Caco-2 (cell line): ENCODE results near the gene FGF3. TPM values are rescaled to one million over a fixed set of nuclear protein-coding genes. Genes with fewer than 3 reads are reported as not detected.

ENCODE experiments used
- BruUV-seq: library from RNA; stranded (reverse); fragments of 400-500 nt; replicated peaks from 2 replicates; lab custom pipeline; 2021; lab: Mats Ljungman, UMichigan
- CTCF ChIA-PET: fragments of 300-600 bp; sonication (Branson Sonifier 250); formaldehyde crosslinking; loops from one replicate; lab custom pipeline; 2022; ENCODE audit warnings: antibody characterized with exemption; lab: Charles Lee
- POLR2A ChIA-PET: fragments of 300-600 bp; sonication (Branson Sonifier 250); formaldehyde crosslinking; loops from one replicate; lab custom pipeline; 2022; ENCODE audit warnings: antibody characterized with exemption; lab: Charles Lee
- DNase-seq, 2 experiments: peaks; one replicate each; pipeline versions ENCODE4 v3.0.0 to v3.0.0-alpha.2; 2020 to 2022
- H3K27me3 ChIP-seq: replicated peaks from 2 replicates; pipeline ENCODE4 v1.6.0; 2011; ENCODE audit warnings: low read length; ENCODE audit not compliant: control insufficient read depth, insufficient read depth
- H3K36me3 ChIP-seq: 2 replicates; pipeline ENCODE4 v1.5.1; 2011; ENCODE audit warnings: low read length; ENCODE audit not compliant: control insufficient read depth, insufficient read depth
- H3K4me1 ChIP-seq: fragments of 250-450 bp; sonication (Bioruptor Pico); 2 replicates; pipeline ENCODE4 v1.5.1; 2020; ENCODE audit warnings: mild to moderate bottlenecking
- H3K4me3 ChIP-seq: 2 replicates; pipeline ENCODE4 v1.5.1; 2011; ENCODE audit warnings: low read depth, mild to moderate bottlenecking, control low read depth, low read length
- H3K9me3 ChIP-seq: fragments of 250-450 bp; sonication (Bioruptor Pico); 2 replicates; pipeline ENCODE4 v1.5.1; 2020; ENCODE audit warnings: mild to moderate bottlenecking, moderate library complexity
- H3K27ac Mint-ChIP-seq: one replicate; pipeline ENCODE4 v1.8.0; 2022; ENCODE audit warnings: mixed read lengths; ENCODE audit not compliant: unreplicated experiment
- H3K27me3 Mint-ChIP-seq: one replicate; pipeline ENCODE4 v1.8.0; 2022; ENCODE audit warnings: mixed read lengths; ENCODE audit not compliant: insufficient read depth, unreplicated experiment
- H3K36me3 Mint-ChIP-seq: one replicate; pipeline ENCODE4 v1.8.0; 2022; ENCODE audit warnings: mild to moderate bottlenecking, mixed read lengths; ENCODE audit not compliant: insufficient read depth, unreplicated experiment
- H3K4me1 Mint-ChIP-seq: one replicate; pipeline ENCODE4 v1.8.0; 2022; ENCODE audit warnings: low read depth, mixed read lengths; ENCODE audit not compliant: unreplicated experiment
- H3K4me3 Mint-ChIP-seq: one replicate; pipeline ENCODE4 v1.8.0; 2022; ENCODE audit warnings: mild to moderate bottlenecking, moderate library complexity, mixed read lengths; ENCODE audit not compliant: unreplicated experiment
- H3K9me3 Mint-ChIP-seq: one replicate; pipeline ENCODE4 v1.8.0; 2022; ENCODE audit warnings: mixed read lengths; ENCODE audit not compliant: unreplicated experiment
- intact Hi-C: fragments of 100-400 bp; cut with micrococcal nuclease; formaldehyde crosslinking; loops from one replicate; pipeline ENCODE4 v1.10.0; 2022; ENCODE audit not compliant: unreplicated experiment
- total RNA-seq: library from RNA; stranded (reverse); gene quantifications from 2 replicates; pipeline ENCODE4 v1.2.3, GENCODE V29; 2022
- TF ChIP-seq, protein P1 (sequence below), 2 experiments: fragments of 200-600 bp in 1 of 2; IDR thresholded peaks; 1 replicate in 1 of 2; 2 replicates in 1 of 2; pipeline versions ENCODE4 v1.5.1 to v1.8.0; 2011 to 2022; ENCODE audit warnings: antibody characterized with exemption in 1 of 2, control low read depth in 1 of 2, inconsistent platforms in 1 of 2, low read depth in 1 of 2, low read length in 1 of 2, mild to moderate bottlenecking in 1 of 2, moderate library complexity in 1 of 2; ENCODE audit not compliant: insufficient read depth in 1 of 2, severe bottlenecking in 1 of 2, unreplicated experiment in 1 of 2

The FGF3 gene
- total RNA-seq, 1 experiment from 2014 or later: not detected

DNA sequence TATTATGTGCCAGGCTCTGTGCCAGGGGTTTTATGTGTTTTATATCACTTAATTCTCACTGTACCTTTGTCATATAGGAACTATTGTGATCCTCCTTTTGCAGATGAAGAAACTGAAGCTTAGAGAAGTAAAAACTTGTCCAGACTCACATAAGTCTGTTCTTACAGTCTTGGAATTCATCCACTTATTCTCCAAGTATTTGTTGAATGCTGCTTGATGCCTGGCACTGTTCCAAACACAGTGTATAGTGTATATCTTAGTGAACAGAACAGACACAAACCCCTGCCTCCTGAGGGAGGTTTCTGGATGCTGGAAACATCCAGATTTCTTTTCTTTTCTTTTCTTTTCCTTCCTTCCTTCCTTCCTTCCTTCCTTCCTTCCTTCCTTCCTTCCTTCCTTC, 29.0 kb upstream of the FGF3 start:
- ChIA-PET CTCF (no interaction called here), POLR2A (no interaction called here)
- peaks cover 2% of the 10 kb centered on the region for H3K27me3 ChIP-seq
- H3K4me1 ChIP-seq: no peaks in the 10 kb centered on the region
- intact Hi-C loops: no loop called here
- Mint-ChIP-seq H3K4me3 (no peak overlapping the region), H3K27me3 (peaks cover 16% of the 10 kb centered on the region), H3K4me1 (no peaks in the 10 kb centered on the region), H3K27ac (no peak overlapping the region), H3K36me3 (no peaks in the 10 kb centered on the region), H3K9me3 (peaks cover 9% of the 10 kb centered on the region)
- DNase-seq: no peak
- no peaks in the 10 kb centered on the region for H3K36me3 ChIP-seq
- TF ChIP-seq, protein P1, sequence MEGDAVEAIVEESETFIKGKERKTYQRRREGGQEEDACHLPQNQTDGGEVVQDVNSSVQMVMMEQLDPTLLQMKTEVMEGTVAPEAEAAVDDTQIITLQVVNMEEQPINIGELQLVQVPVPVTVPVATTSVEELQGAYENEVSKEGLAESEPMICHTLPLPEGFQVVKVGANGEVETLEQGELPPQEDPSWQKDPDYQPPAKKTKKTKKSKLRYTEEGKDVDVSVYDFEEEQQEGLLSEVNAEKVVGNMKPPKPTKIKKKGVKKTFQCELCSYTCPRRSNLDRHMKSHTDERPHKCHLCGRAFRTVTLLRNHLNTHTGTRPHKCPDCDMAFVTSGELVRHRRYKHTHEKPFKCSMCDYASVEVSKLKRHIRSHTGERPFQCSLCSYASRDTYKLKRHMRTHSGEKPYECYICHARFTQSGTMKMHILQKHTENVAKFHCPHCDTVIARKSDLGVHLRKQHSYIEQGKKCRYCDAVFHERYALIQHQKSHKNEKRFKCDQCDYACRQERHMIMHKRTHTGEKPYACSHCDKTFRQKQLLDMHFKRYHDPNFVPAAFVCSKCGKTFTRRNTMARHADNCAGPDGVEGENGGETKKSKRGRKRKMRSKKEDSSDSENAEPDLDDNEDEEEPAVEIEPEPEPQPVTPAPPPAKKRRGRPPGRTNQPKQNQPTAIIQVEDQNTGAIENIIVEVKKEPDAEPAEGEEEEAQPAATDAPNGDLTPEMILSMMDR (IDR thresholded peaks at IDR 0.05; ENCODE audit: insufficient read depth in 1 of 2, low read depth in 1 of 2, low read length in 1 of 2, severe bottlenecking in 1 of 2, unreplicated experiment in 1 of 2): no peak
- BruUV-seq: no TSS peak
- no peak overlapping the region for H3K4me3 ChIP-seq
- peaks cover 13% of the 10 kb centered on the region; the same call in 1 of the 2 replicates for H3K9me3 ChIP-seq

DNA sequence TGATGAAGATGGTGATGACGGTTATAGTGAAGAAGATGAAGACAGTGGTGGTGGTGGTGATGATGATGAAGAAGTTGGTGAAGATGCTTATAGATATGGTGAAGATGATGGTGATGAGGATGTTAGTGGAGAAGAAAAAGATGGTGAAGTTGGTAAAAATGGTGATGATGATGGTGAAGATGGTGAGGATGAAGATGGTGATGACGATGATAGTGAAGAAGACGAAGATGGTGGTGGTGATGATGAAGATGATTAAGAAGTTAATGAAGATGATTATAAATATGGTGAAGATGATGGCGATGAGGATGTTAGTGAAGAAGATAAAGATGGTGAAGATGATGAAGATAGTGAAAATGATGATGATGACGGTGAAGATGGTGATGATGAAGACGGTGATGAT, 25.2 kb upstream of the FGF3 start:
- DNase-seq: no peak
- TF ChIP-seq, protein P1 (IDR thresholded peaks at IDR 0.05; ENCODE audit: insufficient read depth in 1 of 2, low read depth in 1 of 2, low read length in 1 of 2, severe bottlenecking in 1 of 2, unreplicated experiment in 1 of 2): no peak
- H3K27me3 ChIP-seq: peaks cover 2% of the 10 kb centered on the region
- Mint-ChIP-seq H3K27me3 (peaks cover 11% of the 10 kb centered on the region), H3K4me3 (no peak overlapping the region), H3K27ac (no peak overlapping the region), H3K9me3 (peaks cover 15% of the 10 kb centered on the region), H3K4me1 (no peaks in the 10 kb centered on the region), H3K36me3 (no peaks in the 10 kb centered on the region)
- H3K4me1 ChIP-seq: no peaks in the 10 kb centered on the region
- ChIA-PET POLR2A (no interaction called here), CTCF (no interaction called here)
- peaks cover 14% of the 10 kb centered on the region; the same call in 1 of the 2 replicates for H3K9me3 ChIP-seq
- H3K36me3 ChIP-seq: no peaks in the 10 kb centered on the region
- H3K4me3 ChIP-seq: no peak overlapping the region
- no TSS peak for BruUV-seq
- intact Hi-C loops: no loop called here

DNA sequence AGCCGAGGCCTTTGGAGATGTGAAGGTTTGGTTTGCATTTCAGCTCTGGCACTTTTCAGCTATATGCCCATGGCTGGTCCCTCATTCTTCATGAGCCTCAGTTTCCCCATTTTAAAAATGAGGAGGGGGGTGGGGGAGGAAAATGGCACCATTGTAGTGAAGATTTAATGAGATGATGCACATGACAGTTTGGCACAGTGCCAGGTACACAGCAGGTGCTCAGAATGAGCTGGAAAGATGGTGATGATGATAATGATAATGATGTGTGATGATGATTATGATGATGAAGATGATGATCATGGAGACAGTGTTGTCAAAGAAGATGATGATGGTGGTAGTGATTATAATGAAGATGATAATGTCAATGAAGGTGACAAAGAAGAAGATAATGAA, 24.3 kb upstream of the FGF3 start:
- 0 out of 2 replicates have a peak, but pooled peaks cover 8% of the 10 kb centered on the region for H3K9me3 ChIP-seq
- ChIA-PET CTCF (interaction anchor here (0.6 kb wide), 1 partner anchor 34 kb away, joined by 7 read pairs; no protein-coding TSS in a partner anchor), POLR2A (no interaction called here)
- H3K36me3 ChIP-seq: no peaks in the 10 kb centered on the region
- no peak for DNase-seq
- Mint-ChIP-seq H3K4me3 (no peak overlapping the region), H3K9me3 (peaks cover 7% of the 10 kb centered on the region), H3K36me3 (no peaks in the 10 kb centered on the region), H3K27ac (no peak overlapping the region), H3K27me3 (peaks cover 6% of the 10 kb centered on the region), H3K4me1 (no peaks in the 10 kb centered on the region)
- no peak overlapping the region for H3K4me3 ChIP-seq
- no TSS peak for BruUV-seq
- TF ChIP-seq, protein P1 (IDR thresholded peaks at IDR 0.05; ENCODE audit: insufficient read depth in 1 of 2, low read depth in 1 of 2, low read length in 1 of 2, severe bottlenecking in 1 of 2, unreplicated experiment in 1 of 2): no peak
- H3K4me1 ChIP-seq: no peaks in the 10 kb centered on the region
- H3K27me3 ChIP-seq: peaks cover 2% of the 10 kb centered on the region; the same call in 1 of the 2 replicates
- intact Hi-C loops: no loop called here
